Measurements from ENCODE around the gene DDX18.

DNA sequence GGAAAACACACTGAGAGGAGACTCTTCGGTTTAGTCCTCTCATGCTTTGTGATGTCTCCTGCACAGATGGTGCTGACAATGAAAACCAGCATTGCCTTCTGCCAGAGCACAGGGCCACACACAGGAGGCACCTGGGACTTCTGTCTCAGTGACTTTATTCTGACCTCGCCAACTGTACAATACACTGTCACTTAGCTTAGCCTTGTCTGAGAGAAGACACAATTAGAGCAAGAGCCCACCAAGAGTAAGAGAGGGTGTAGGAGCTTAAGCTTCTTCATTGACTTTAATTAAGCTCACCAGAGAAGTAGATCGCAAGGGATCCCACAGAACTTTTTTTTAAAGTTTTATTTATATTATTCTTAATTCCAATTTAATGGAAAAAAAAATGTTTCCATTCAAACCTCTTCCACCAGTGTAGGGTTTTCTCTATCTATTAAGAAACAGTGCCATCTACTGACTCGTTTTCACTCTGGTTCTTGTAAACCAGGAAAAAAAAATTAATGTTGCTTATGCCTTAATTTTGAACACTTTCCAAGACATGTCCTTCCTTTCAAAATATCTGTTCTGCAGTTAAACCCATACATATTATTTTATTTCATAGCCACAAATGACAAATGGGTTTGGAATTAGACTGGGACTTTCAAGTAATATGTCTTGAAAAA lies 42.4 kb upstream of the DDX18 start:
- TF ChIP-seq, protein P1, sequence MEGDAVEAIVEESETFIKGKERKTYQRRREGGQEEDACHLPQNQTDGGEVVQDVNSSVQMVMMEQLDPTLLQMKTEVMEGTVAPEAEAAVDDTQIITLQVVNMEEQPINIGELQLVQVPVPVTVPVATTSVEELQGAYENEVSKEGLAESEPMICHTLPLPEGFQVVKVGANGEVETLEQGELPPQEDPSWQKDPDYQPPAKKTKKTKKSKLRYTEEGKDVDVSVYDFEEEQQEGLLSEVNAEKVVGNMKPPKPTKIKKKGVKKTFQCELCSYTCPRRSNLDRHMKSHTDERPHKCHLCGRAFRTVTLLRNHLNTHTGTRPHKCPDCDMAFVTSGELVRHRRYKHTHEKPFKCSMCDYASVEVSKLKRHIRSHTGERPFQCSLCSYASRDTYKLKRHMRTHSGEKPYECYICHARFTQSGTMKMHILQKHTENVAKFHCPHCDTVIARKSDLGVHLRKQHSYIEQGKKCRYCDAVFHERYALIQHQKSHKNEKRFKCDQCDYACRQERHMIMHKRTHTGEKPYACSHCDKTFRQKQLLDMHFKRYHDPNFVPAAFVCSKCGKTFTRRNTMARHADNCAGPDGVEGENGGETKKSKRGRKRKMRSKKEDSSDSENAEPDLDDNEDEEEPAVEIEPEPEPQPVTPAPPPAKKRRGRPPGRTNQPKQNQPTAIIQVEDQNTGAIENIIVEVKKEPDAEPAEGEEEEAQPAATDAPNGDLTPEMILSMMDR (conservative IDR thresholded peaks at IDR 0.05; ENCODE audit: low read depth, low read length), result peak; percentile 55
- TF ChIP-seq POLR2A (IDR thresholded peaks at IDR 0.05; ENCODE audit: low read depth, low read length) (no peak), CEBPB (IDR thresholded peaks at IDR 0.05; ENCODE audit: low read depth, low read length) (no peak)
- TF ChIP-seq, protein P2, sequence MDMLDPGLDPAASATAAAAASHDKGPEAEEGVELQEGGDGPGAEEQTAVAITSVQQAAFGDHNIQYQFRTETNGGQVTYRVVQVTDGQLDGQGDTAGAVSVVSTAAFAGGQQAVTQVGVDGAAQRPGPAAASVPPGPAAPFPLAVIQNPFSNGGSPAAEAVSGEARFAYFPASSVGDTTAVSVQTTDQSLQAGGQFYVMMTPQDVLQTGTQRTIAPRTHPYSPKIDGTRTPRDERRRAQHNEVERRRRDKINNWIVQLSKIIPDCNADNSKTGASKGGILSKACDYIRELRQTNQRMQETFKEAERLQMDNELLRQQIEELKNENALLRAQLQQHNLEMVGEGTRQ (IDR thresholded peaks at IDR 0.05; ENCODE audit: low read depth, low read length), result no peak
